Measurements from ENCODE around the gene DHRS7B.

DNA sequence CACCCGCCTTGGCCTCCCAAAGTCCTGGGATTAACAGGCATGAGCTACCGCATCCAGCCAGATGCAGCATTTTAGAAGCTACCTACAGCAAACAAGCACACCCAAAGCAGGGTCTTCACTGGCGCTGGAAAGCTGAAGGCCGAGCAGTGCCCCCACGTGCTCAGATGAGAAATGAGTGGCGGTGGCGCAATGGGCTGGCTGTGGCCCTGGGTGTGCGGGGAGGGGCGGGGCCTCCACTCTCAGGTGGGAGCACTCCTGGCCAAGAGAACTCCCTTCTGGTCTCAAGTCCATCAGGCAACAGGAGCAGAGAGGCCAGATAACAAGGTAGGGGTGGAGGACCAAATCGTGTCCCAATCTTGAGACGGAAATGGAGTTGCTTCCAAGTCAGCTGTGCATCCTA, 75.1 kb downstream of the DHRS7B start:
- TF ChIP-seq GATA2 (IDR thresholded peaks at IDR 0.05; ENCODE audit: low read depth, low read length) (no peak), GATA3 (IDR thresholded peaks at IDR 0.05; ENCODE audit: low read depth, low read length) (no peak)

Measured in SH-SY5Y (cell line).